A204.1 (cell line): ENCODE data around the gene ADD1.

ENCODE experiments used
- FAIRE-seq: peaks from 2 replicates; lab custom pipeline; 2012; peaks lifted over from hg19 to GRCh38; lab: Jason Lieb, UNC

Gene ADD1

DNA sequence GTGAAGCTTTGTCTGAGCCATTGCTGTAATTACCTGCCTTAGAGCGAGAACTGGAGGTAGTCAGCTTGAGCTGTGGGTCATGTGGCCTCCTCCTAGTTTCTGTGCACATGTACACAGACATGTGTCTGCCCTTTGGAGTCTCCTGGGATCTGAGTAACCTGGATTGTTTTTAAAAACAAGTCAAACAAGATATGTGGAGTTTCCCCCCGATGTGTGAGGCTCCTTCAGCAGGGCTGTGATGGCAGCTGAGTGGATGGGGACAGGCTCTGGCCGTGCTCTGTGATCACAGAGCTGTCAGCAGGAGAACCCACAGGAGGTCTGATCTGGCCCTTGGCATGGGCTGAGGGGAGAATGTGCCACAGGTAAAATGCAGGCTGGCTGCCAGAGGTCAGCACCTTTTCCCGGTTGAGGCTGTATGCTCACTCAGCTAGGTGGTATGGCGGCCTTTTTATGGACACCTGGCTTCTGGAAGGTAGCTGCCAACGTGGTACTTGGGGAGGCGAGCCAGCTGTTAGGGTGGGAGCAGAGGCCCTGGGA is 81.2 kb downstream of the ADD1 start:
- FAIRE-seq, result no peak

DNA sequence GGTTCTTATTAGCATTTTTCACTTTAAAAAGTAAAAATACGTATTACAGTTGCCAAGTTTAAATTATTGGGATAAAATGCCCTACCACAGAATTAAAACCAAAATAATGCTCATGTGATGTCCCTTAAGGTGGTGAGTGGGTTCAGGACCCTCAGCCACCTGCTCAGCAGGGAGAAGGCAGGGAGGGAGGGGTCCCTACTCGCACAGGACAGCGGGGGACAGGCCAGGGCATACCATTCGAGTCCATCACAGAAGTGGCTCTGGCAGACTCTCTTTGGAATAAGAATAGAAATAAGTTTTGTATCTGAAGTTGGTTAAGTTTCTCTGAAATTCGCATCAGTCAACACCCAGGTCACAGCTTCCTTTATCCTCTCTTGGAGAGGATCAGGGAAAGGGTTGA is 81.9 kb downstream of the ADD1 start:
- no peak for FAIRE-seq

DNA sequence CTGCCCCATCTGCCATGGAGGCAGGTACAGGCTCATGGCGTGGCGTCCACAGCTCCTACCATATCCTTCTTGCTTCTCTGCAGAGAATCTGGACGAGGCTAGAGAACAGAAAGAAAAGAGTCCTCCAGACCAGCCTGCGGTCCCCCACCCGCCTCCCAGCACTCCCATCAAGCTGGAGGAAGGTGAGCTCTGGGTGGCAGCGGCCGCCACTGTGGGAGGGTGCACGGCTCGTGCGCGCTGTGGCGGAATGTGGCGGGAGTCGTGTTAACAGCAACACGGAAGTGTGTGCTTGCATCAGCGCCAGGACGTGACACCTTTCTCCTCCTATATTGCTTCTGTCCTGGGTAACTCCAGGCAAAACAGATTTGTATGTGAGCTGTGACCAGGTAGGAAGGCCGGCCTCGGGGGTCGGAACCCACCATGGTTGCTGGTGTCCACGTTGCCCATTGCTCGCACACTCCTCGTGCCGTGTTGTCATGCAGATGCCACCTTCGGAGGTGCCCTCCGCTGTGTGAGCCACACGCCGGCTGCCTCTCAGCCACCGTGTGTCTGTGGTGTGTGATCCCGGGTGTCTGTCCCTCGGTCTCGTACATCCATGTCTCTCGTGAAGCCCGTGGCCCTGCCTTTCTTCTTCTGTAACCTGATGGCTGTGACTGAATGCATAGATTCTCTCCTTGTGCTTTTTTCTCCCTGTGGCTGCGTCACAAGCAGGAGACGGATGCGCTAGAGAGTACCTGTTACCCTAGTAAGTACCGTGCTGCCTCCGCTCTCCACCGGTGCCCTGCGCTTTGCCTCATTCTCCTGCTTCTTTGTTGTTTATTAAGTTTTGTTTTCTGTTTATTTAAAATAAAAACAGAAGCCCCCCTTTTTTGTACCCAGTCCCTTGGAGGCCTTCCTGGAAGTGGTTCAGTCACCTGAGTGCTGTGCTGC is 82.6 kb downstream of the ADD1 start:
- no peak for FAIRE-seq

DNA sequence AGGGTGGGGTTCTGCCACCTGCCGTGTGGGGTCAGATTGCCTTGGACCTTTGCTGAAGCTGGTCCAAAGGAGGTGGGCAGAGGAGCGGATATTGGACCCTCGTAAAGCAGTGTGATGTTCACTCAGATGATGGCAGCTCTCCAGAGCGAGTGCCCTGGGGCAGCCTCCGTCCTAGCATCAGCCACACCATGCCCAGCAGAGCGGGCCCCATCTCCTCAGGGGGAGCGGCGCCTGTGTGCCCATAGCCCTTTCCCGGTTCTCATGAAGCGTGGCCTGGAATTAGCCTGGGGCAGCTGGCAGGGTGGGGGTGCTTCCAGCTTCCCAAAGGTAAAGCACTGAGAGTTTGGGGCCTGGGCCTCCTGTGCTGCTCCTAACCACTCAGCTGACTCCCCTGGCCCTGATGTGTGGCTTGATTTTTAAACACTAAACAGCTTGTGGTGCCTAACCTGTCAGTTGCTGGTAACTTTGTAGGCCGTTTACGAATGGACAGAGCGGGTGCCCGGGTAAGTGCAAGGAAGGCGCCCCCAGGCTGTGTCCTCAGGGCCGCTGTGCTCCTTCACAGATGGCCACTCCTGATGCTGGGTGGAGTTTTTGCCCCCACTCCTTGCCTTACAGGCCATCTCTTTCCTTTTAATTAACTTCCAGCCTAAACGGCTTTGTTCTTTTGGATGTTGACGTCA is 83.5 kb downstream of the ADD1 start:
- no peak for FAIRE-seq

DNA sequence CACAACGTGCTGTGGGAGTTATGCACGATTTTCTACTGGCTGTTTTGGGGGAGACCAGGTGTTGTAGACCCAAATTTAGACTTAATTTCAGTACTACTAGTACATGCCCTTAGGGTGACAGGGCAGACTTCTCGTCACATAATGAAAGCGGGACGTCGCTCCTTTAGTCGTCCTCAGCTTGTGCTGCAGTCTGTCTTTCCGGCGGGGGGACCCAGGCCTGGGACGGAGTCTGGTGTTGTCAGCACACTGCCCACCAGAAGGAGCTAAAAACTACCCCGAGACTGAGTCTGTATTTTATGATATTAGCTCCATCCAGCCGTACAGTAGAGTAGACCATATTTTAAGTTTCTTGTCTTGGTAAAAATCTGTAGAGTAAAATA is 84.0 kb downstream of the ADD1 start:
- FAIRE-seq, result no peak

DNA sequence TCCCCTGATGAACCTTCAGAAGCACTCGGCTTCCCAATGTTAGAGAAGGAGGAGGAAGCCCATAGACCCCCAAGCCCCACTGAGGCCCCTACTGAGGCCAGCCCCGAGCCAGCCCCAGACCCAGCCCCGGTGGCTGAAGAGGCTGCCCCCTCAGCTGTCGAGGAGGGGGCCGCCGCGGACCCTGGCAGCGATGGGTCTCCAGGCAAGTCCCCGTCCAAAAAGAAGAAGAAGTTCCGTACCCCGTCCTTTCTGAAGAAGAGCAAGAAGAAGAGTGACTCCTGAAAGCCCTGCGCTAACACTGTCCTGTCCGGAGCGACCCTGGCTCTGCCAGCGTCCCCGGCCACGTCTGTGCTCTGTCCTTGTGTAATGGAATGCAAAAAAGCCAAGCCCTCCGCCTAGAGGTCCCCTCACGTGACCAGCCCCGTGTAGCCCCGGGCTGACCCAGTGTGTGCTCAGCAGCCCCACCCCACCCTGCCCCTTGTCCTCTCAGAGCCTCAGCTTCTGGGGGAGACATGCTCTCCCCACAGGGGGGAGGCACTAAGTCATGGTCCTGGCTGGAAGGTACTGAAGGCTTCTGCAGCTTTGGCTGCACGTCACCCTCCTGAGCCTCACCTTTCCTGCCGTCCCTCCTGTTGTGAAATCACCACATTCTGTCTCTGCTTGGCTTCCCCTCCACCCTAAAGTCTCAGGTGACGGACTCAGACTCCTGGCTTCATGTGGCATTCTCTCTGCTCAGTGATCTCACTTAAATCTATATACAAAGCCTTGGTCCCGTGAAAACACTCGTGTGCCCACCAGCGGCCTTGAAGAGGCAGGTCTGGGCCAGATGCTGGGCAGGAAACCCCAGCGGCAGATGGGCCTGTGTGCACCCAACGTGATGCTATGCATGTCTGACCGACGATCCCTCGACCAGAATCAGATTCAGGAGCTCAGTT is 84.9 kb downstream of the ADD1 start:
- no peak for FAIRE-seq

DNA sequence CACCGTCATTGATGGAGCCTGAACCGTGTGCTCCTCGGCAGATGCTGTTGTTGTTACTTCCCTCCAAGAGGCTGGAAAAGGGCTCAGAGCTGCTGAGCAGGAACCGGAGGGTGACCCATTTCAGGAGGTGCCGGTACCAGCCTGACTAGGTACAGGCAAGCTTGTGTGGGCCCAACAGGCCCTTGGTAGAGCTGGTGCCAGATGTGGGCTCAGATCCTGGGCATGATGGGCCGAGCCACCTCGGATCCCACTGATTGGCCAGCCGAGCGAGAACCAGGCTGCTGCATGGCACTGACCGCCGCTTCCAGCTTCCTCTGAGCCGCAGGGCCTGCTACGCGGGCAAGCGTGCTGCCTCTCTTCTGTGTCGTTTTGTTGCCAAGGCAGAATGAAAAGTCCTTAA is 85.8 kb downstream of the ADD1 start:
- FAIRE-seq, result no peak

DNA sequence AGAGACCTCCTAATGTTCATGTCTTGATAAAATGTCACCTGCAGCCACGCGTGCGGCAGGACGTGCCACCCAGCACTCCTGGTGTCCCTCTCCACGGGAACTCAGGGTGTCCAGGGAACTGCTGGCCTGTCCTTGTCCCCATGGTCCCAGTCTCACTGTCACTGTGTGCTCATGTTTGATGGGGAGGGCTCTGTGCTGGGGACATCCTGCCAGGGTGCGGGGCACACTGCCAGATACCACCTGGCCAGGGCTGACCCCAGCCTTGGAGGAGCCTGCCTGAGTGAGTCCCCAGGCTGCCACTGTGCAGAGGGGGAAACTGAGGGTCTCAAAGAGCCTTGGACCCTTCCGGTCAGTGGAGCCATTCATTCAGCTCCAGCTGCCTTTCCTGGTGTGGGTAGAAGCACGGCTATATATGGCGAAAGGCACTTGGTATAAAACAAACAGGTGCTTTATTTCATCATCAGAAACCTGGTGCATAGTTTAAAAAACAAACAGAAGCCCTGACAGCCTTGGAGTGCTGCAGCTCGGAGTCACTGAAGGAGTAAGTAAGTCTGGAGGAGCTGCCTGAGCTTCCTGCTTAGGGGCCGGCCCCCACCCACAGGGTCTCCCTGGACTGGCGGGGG is 86.6 kb downstream of the ADD1 start:
- FAIRE-seq, result no peak

DNA sequence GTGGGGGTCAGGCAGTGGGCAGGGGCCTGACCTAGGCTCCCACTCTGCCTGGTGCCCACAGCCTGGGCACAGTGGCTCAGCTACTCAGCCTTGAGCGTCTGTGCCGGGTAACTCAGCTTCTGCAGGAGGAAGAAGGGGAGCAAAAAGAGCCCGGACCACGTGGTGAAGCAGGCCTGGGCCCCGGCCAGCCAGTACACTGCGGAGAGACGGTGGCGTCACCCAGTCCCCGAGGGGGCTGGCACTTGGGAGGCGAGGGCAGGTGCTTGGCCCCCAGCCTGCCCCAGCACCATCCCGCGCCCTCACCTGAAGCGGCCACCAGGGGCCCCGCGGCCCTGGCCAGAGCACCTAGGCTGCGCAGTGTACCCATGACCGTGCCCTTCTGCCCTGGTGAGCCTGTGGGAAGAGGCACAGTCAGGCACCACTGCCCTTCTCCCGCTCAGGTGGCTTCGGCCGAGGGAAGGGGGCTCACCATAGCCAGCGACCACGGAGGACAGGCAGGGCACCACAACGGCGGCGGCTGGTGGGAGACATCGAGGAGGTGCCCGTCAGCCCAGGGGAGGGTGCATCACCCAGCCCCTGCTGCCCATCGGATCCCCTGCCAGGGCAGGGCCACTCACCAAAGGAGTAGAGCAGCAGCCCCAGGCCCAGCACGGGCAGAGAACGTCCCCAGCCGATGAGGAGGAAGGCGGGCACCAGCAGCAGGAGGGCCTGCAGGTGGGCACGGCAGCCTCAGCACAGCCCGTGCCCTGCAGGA is 87.3 kb downstream of the ADD1 start:
- no peak for FAIRE-seq

DNA sequence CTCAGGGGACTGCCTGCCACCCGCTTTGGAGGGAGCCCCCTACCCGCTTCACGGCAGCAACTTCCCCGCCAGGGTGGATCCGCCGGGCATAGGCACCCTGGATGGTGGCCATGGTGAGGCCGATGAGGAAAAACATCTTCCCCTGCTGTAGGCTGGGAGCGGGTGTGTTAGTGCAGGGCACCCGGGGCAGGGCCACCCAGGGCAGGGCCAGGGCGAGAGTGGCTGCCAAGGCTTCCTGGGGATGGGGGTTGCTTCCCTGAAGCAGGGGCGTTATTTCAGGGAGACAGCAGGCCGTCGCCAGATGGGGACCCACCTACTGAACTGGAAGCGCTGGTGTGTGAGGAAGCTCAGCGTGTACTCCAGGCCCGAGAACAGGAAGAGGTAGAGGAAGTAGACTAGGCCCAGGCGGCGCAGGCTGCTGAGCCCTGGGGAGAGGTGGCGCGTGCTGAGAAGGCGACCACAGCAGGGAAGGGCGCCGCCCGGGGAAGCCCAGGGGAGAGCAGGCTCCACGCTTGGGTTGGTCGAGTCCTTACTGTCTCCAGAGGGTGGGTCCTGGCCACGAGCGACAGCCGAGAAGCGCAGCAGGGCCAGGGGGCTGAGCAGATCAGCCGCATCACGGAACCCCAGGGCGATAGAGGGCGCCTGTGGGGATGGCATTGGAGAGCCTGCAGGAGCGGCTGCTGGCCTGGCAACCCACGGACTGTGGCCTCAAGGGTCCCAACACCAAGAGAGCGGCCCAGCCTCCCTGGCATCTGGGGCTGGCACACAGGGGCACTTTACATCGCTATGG is 88.1 kb downstream of the ADD1 start:
- FAIRE-seq, result no peak

DNA sequence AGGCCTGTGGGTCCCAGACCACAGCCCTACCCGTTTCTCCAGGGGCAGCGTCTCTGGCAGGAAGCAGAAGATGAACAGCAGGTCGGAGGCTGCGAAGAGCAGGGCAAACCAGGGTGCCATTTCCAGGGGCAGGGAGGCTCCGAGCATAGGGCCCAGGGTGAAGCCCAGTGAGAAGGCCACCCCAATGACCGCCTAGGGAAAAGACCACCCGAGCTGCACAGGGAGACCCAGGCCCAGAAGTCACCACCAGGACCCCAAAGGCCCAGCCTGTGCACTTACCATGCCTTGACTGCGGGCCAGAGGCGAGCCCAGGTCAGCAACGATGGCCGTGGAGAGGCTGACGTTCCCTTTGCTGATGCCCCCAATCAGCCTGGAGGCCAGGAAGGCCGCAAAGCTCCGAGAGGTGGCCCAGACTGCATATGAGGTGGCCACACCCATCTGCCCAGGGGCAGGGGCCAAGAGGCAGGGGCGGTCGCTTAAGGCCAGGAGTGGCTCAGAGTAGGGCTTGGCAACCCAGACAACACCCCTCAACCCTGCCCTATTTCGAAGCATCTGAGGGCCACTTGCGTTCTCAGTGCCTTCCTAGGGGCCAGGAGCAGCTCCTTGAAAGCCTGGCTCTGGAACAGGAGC is 88.8 kb downstream of the ADD1 start:
- no peak for FAIRE-seq

DNA sequence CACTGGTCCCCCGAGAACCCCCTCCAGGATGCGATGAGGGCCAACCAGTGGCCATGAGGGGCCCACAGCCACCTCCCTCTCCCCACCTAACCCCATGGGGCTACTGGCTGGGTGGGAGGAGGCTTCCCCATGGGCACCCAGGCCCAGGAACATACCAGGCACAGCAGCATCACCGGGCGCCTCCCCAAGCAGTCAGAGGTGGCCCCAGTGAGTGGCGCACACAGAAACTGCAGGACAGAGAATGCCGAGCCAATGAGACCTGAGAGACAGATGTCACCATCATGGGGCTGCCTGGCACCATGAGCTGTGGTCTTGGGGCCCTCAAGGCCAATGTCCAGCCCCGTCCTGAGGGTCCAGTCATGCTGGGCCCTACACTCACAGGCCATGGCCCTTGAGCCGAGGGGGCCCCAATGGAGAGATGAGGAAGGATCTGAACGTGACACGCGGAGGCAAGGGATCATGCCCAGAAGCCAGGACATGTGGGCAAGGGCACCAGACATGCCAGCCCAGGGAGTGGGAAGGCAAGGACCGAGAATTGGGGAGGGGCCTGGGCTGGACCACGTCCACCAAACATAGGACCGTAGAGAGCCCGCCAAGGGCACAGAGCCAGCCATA is 89.4 kb downstream of the ADD1 start:
- FAIRE-seq, result no peak

DNA sequence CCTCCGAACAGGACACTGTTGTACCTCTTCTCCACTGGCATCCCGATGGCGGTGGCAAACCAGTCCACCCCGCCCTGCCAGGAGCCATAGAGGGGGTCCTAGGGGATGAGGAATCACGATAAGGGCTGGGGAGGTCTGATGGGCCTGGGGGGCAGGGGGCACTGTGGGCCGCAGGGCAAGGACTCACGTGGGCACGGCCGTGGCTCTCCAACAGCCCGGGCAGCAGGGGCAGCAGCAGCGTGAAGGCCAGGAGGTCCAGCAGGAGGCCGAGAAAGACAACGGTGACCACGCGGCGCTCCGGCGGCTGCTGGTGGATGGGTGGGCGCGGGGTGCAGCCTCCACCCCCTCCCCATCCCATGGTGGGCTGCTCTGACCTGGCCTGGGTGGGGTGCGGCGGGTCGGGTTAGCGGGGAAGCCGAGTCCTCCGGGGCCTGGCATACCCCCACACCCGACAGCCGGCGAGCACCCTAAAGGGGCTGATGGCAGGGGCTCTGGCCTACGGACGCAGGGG is 90.0 kb downstream of the ADD1 start:
- no peak for FAIRE-seq

DNA sequence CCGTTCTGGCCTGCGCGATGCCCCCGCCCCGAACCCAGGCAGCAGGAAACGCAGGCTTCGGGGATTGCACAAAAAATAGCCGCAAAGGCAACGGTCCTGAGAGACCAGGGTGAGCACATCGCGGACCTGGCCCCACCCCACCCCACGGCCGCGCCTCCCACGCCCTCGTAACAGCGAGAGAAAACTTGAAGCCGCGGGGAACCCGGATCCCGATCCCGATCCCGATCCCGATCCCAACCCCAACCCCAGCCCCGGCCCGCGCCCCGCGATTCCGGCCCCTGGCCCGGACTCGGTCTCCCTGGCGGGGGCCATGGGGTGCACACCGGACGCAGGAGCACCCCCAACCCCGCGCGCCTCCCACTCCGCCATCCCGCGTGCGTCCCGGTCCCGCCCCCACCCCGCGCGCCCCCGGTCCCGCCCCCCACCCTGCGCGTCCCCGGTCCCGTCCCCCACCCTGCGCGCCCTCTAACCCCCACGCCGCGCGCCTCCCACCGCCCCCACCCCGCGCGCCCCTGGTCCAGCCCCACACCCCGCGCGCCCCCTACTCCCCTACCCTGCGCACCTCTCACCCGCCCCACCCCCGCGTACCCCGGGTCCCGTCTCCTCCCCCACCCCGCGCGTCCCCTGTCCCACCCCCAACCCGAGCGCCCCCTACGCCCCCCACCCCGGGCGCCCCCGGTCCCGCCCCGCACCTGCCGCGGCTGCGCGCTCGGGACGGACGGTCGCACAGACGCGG is 90.6 kb downstream of the ADD1 start:
- no peak for FAIRE-seq

DNA sequence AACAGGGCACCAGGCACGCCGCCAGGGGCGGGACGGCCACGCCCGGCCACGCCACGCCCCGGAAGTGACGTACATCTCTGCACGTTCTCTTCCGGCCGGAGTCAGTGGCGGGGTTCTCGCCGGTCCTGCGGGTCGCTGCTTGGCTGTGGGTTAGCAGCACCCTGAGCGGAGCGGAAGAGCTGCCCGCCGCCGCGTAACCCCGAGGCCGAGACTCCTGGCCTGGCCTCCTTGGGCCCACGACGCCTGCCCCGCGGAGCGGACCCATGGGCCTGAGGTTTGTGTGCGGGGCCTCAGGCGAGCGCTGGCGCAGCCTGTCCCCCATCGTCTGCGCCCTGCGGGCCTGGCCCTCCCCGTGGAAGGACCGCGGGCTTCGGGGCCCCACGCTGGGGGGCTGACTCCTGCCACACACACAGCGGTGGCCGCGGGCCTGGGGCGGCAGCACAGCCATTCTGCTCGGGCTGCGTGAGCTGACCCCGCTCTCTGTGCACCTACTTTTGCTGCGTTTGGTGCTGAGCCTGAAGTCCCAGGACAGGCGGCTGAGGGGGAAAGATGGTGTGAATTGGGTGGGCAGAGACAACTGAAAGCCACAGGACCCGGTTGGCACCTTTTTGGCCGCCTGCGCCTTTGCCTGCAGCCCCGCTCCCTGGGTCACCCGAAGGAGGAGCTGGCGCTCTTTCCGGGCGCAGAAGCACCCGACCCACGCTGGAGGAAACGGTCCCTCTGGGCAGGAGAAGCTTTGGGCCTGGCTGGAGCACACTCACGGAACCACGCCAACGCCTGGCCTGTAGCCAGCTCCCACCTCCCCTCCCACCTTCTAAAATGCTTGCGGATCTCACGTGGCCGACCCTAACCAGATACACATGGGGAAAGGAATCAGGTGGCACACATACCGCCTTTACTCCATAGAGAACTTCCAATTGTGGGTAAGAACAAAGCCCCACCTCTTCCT is 91.4 kb downstream of the ADD1 start:
- no peak for FAIRE-seq

DNA sequence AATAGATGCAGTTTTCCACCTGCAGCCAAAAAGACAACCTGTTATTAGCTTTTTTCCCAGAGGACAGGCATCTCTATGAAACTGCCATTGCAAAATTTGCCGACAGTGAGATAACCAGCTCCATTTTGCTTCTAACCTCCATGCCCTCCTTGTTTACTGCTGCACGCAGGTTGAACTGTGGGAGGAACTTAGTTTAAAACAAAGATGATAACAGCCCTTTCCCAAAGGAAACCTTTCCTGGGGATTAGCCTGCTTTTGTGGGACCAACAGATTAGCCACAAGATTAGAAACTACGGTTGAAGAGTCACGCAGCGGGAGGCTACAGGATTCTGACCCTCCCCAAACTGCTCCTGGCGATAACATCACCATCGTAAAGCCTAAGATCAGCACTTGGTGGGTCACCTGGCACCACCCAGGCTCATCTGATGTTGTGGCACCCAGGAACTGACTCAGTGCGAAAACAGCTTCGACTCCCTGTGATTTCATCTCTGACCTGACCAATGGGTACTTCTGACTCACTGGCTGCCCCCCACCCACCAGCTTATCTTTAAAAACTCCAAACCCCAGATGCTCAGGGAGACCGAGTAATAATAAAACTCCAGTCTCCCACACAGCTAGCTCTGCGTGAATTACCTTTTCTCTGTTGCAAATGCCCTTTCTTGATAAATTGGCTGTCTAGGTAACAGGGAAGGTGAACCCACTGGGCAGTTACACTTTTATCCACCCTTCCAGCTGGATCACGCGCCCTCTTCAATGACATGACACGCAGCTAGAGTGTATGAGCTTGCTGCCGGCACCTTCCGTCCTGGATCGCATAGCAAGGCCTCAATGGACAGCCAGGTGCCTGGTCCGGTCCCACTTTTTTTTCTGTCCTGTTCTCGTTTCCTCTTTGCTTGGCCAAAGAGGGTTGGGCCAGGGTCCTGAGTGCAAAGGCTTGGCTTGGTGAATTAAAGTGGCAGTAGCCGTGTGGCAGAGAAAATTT is 92.4 kb downstream of the ADD1 start:
- no peak for FAIRE-seq
